AG09309 (cell line): ENCODE measurements around the gene ANXA4.
A peak's percentile ranks its signal among the peaks of the same experiment; 100 is the strongest.
"Not testable (repeated sequence)": the region's sequence is repeated elsewhere in the genome, so short reads cannot be mapped to it uniquely, and the experiment has no call there.

Experiments
- DNase-seq: peaks from one replicate; pipeline ENCODE4 v3.0.0-alpha.2; 2010; ENCODE audit warnings: low read depth
- H3K4me3 ChIP-seq: 2 replicates; pipeline ENCODE4 v1.5.1; 2011; ENCODE audit warnings: mild to moderate bottlenecking, low read depth, low read length, moderate library complexity; ENCODE audit not compliant: control insufficient read depth
- CTCF ChIP-seq: IDR thresholded peaks from 2 replicates; pipeline ENCODE4 v1.5.1; 2011; ENCODE audit warnings: mild to moderate bottlenecking, low read depth, low read length, inconsistent platforms; ENCODE audit not compliant: insufficient read depth, control insufficient read depth; ENCODE audit errors: missing control alignments

ANXA4 gene

GRCh38 chr2:69735686-69736085 lies 6.2 kb upstream of the ANXA4 start:
- H3K4me3 ChIP-seq = no peak overlapping the region
- no peak for DNase-seq
- no peak for TF ChIP-seq CTCF

GRCh38 chr2:69738149-69738548 lies 3.8 kb upstream of the ANXA4 start:
- not testable (repeated sequence) for H3K4me3 ChIP-seq, DNase-seq

- no peak for DNase-seq
- no peak for TF ChIP-seq CTCF
- H3K4me3 ChIP-seq = peak overlapping the region; percentile 82
Measured at GRCh38 chr2:69740502-69740951, 1.4 kb upstream of the ANXA4 start.

GRCh38 chr2:69741229-69741574 lies 732 bp upstream of the ANXA4 start:
- peak; percentile 26 for TF ChIP-seq CTCF
- H3K4me3 ChIP-seq = peak overlapping the region; percentile 82
- DNase-seq = peak; percentile 37

GRCh38 chr2:69742322-69742952 lies 503 bp downstream of the ANXA4 start:
- TF ChIP-seq CTCF = no peak
- no peak for DNase-seq
- peak overlapping the region; percentile 82 for H3K4me3 ChIP-seq

GRCh38 chr2:69743847-69744264 lies 1.9 kb downstream of the ANXA4 start:
- no peak overlapping the region for H3K4me3 ChIP-seq
- TF ChIP-seq CTCF = no peak
- DNase-seq = no peak

- no peak overlapping the region for H3K4me3 ChIP-seq
- DNase-seq = no peak
- no peak for TF ChIP-seq CTCF
Measured at GRCh38 chr2:69744456-69744855, 2.5 kb downstream of the ANXA4 start.
